Activated T-cell treated with anti-CD3 and anti-CD28 coated beads for 48 hours (primary cell): ENCODE measurements around the gene KLHL3.

ENCODE experiments used
- DNase-seq: peaks from one replicate; pipeline ENCODE4 v3.0.0-alpha.2; 2020; ENCODE audit warnings: low read depth

Gene KLHL3

GRCh38 chr5:137610598-137610997 is 125.3 kb downstream of the KLHL3 start:
- no peak for DNase-seq

GRCh38 chr5:137609127-137609526 is 126.8 kb downstream of the KLHL3 start:
- DNase-seq = no peak

- no peak for DNase-seq
Measured at GRCh38 chr5:137607771-137608170, 128.1 kb downstream of the KLHL3 start.

GRCh38 chr5:137606401-137606800 is 129.5 kb downstream of the KLHL3 start:
- no peak for DNase-seq

GRCh38 chr5:137605411-137605810 is 130.5 kb downstream of the KLHL3 start:
- DNase-seq = no peak

GRCh38 chr5:137604348-137605095 is 131.4 kb downstream of the KLHL3 start:
- no peak for DNase-seq

GRCh38 chr5:137603891-137604290 is 132.0 kb downstream of the KLHL3 start:
- DNase-seq = no peak

- DNase-seq = no peak
Measured at GRCh38 chr5:137603356-137603755, 132.5 kb downstream of the KLHL3 start.

GRCh38 chr5:137602721-137603273 is 133.1 kb downstream of the KLHL3 start:
- no peak for DNase-seq

GRCh38 chr5:137600721-137601360 is 135.0 kb downstream of the KLHL3 start:
- no peak for DNase-seq

- DNase-seq = no peak
Measured at GRCh38 chr5:137599457-137599856, 136.4 kb downstream of the KLHL3 start.

GRCh38 chr5:137598399-137598798 is 137.5 kb downstream of the KLHL3 start:
- DNase-seq = no peak

- no peak for DNase-seq
Measured at GRCh38 chr5:137596941-137597340, 138.9 kb downstream of the KLHL3 start.

GRCh38 chr5:137595396-137596079 is 140.4 kb downstream of the KLHL3 start:
- no peak for DNase-seq

GRCh38 chr5:137594717-137595116 is 141.2 kb downstream of the KLHL3 start:
- DNase-seq = no peak

GRCh38 chr5:137592317-137592716 is 143.6 kb downstream of the KLHL3 start:
- DNase-seq = no peak

- DNase-seq = no peak
Measured at GRCh38 chr5:137589185-137589584, 146.7 kb downstream of the KLHL3 start.

GRCh38 chr5:137587919-137588318 is 148.0 kb downstream of the KLHL3 start:
- DNase-seq = no peak

GRCh38 chr5:137584262-137584661 is 151.6 kb downstream of the KLHL3 start:
- DNase-seq = no peak

GRCh38 chr5:137583129-137583528 is 152.8 kb downstream of the KLHL3 start:
- DNase-seq = no peak

GRCh38 chr5:137582218-137582617 is 153.7 kb downstream of the KLHL3 start:
- no peak for DNase-seq

- no peak for DNase-seq
Measured at GRCh38 chr5:137581776-137582175, 154.1 kb downstream of the KLHL3 start.

- no peak for DNase-seq
Measured at GRCh38 chr5:137580030-137580429, 155.9 kb downstream of the KLHL3 start.
